Vagina (tissue), 2 donors: ENCODE data around the gene CEP120. TPM values are rescaled to one million over a fixed set of nuclear protein-coding genes. Genes with fewer than 3 reads are reported as not detected.
"Not testable (repeated sequence)": the region's sequence is repeated elsewhere in the genome, so short reads cannot be mapped to it uniquely, and the experiment has no call there.

Source experiments
- DNase-seq, 2 donors: peaks; one replicate each; pipeline ENCODE4 v3.0.0-alpha.2; 2017; ENCODE audit errors: extremely low spot score in 2 of 2
- H3K27ac ChIP-seq: fragments of 200-600 bp; sonication (generic); one replicate; pipeline ENCODE4 v1.5.1; 2019
- H3K27me3 ChIP-seq: fragments of 200-600 bp; sonication (generic); one replicate; pipeline ENCODE4 v1.5.1; 2019
- H3K36me3 ChIP-seq, 2 donors: fragments of 200-600 bp; sonication (generic); one replicate each; pipeline ENCODE4 v1.5.1; 2017 to 2019
- H3K4me1 ChIP-seq: fragments of 200-600 bp; sonication (generic); one replicate; pipeline ENCODE4 v1.5.1; 2019
- H3K4me3 ChIP-seq, 2 donors: fragments of 200-600 bp; sonication (generic); 1 replicate in 1 of 2; 2 replicates in 1 of 2; pipeline ENCODE4 v1.5.1; 2016 to 2019
- H3K9me3 ChIP-seq: fragments of 200-600 bp; sonication (generic); one replicate; pipeline ENCODE4 v1.5.1; 2019
- CTCF ChIP-seq, 3 experiments: fragments of 450-650 bp in 2 of 3; fragments of 200-600 bp in 1 of 3; sonication (generic) in 1 of 3; IDR thresholded peaks; one replicate each; pipeline ENCODE4 v1.5.1; 2017 to 2019; ENCODE audit warnings: antibody characterized with exemption in 3 of 3, mild to moderate bottlenecking in 2 of 3, moderate library complexity in 2 of 3
- POLR2A ChIP-seq, 2 donors: fragments of 450-650 bp; IDR thresholded peaks; one replicate each; pipeline ENCODE4 v1.6.1; 2017; ENCODE audit warnings: antibody characterized with exemption in 2 of 2, mild to moderate bottlenecking in 2 of 2, moderate library complexity in 2 of 2
- POLR2AphosphoS5 ChIP-seq, 2 donors: sonication (generic); formaldehyde crosslinking; IDR thresholded peaks; one replicate each; pipeline ENCODE4 v1.9.0; 2017; ENCODE audit warnings: antibody characterized with exemption in 2 of 2, mild to moderate bottlenecking in 2 of 2, low read depth in 1 of 2; ENCODE audit not compliant: insufficient read depth in 1 of 2
- intact Hi-C: fragments of 100-400 bp; cut with DNase I; formaldehyde crosslinking; loops from one replicate; pipeline ENCODE4 v1.15.1; 2023
- total RNA-seq: library from RNA; depleted of rRNA; stranded (reverse); fragments of >200 nt; gene quantifications from one replicate; pipeline ENCODE4 v1.2.3, GENCODE V29; 2016

The CEP120 gene
- total RNA-seq, 1 donor from 2014 or later = 16.9 TPM

DNA sequence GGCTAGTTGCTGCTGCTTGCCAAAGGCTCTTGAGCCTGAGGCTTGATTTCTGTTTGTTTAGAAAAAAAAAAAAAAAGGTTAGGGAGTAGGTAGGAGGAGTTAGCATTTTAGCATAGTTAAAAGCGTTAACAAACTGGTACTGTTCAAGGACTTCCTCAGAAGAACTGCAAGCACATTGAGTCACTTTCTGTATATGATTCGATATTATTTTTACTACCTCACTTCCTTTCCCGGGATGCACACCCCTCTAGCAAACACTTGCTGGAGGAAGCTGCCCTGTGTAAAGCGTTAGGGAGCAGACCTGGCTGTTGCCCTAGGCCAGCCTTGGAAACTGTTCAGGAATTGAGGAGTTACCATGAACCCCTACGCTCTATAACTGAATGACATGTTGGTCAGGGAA, 15.7 kb upstream of the CEP120 start:
- H3K9me3 ChIP-seq = no peaks in the 10 kb centered on the region
- no peaks in the 10 kb centered on the region for H3K4me1 ChIP-seq
- no peak for TF ChIP-seq POLR2AphosphoS5 (IDR thresholded peaks at IDR 0.05; ENCODE audit: insufficient read depth in 1 of 2, low read depth in 1 of 2)
- TF ChIP-seq POLR2A (IDR thresholded peaks at IDR 0.05) = no peak
- TF ChIP-seq CTCF (IDR thresholded peaks at IDR 0.05) = no peak
- H3K27ac ChIP-seq = no peak overlapping the region
- no peak overlapping the region for H3K4me3 ChIP-seq
- intact Hi-C loops = no loop called here
- H3K27me3 ChIP-seq = no peaks in the 10 kb centered on the region
- DNase-seq = no peak
- H3K36me3 ChIP-seq = no peaks in the 10 kb centered on the region

DNA sequence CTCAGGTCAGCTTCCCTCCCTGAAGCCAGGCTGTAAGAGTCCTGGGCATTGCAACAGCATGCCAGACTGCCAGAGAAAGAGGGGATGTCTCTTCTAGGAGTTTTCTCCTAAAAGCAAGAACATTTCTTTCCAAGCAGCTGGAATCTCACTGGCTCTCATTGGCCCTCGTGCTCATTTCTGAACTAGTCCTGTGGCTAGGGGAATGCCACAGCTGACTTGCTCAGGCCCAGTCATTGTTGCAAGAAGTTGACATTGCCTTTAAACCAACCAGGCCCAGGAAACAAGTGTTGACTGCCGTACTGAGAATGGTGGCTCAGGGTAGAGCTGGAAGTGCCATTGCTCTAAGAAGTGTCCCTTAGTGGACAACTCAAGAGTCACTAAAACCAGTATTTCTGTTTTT, 15.0 kb upstream of the CEP120 start:
- TF ChIP-seq POLR2AphosphoS5 (IDR thresholded peaks at IDR 0.05; ENCODE audit: insufficient read depth in 1 of 2, low read depth in 1 of 2) = no peak
- TF ChIP-seq CTCF (IDR thresholded peaks at IDR 0.05) = no peak
- TF ChIP-seq POLR2A (IDR thresholded peaks at IDR 0.05) = no peak
- H3K4me3 ChIP-seq = no peak overlapping the region
- no peaks in the 10 kb centered on the region for H3K36me3 ChIP-seq
- intact Hi-C loops = no loop called here
- H3K4me1 ChIP-seq = no peaks in the 10 kb centered on the region
- no peak overlapping the region for H3K27ac ChIP-seq
- no peaks in the 10 kb centered on the region for H3K27me3 ChIP-seq
- H3K9me3 ChIP-seq = no peaks in the 10 kb centered on the region
- no peak for DNase-seq

GRCh38 chr5:123436201-123436600, 13.0 kb upstream of the CEP120 start:
- TF ChIP-seq CTCF (IDR thresholded peaks at IDR 0.05) (no peak), POLR2AphosphoS5 (IDR thresholded peaks at IDR 0.05; ENCODE audit: insufficient read depth in 1 of 2, low read depth in 1 of 2) (no peak), POLR2A (IDR thresholded peaks at IDR 0.05) (no peak)
- Histone ChIP-seq H3K27ac (no peak overlapping the region), H3K36me3 (no peaks in the 10 kb centered on the region), H3K27me3 (no peaks in the 10 kb centered on the region), H3K9me3 (no peaks in the 10 kb centered on the region), H3K4me3 (no peak overlapping the region), H3K4me1 (no peaks in the 10 kb centered on the region)
- DNase-seq = no peak
- intact Hi-C loops = no loop called here

DNA sequence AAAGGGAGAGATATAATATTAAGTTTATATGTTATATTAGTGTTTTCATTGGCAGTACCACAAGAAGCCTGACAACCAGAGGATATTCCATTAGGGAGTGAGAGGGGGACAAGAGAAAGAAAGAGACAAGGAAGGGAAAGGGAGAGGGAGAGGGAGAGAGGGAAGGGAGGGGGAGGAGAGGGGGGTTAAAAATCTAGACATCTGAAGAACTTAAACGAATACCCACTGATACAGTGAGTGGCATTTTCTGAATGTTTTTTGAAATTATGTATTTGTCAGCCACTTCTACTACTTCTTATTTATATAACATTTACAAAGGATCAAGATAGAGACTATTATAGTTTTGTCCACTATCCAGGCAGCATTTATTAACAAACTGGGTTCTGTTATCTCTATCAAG, 11.6 kb upstream of the CEP120 start:
- Histone ChIP-seq H3K9me3 (no peaks in the 10 kb centered on the region), H3K36me3 (no peaks in the 10 kb centered on the region), H3K4me1 (peaks cover under 1% of the 10 kb centered on the region), H3K27ac (no peak overlapping the region), H3K4me3 (no peak overlapping the region), H3K27me3 (no peaks in the 10 kb centered on the region)
- no peak for TF ChIP-seq CTCF (IDR thresholded peaks at IDR 0.05)
- TF ChIP-seq POLR2A (IDR thresholded peaks at IDR 0.05) = no peak
- no peak for TF ChIP-seq POLR2AphosphoS5 (IDR thresholded peaks at IDR 0.05; ENCODE audit: insufficient read depth in 1 of 2, low read depth in 1 of 2)
- intact Hi-C loops = no loop called here
- no peak for DNase-seq

DNA sequence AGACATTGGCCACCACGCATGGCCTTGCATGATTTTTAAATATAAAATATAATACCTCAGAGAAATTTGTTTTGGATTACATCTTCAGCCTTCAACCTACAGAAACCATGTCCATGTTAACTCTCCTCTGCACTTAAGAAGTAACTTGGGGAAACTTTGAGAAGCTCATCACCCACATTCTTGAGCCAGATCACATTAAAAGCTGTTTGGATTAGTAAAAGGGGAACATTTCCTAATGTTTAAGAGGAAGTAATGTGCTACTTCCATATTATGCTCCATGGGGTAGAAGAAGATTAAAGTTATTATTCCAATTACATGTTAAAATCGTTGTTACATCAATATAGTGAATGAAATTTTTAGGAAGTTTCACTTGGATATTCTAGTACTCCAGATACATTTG, 10.4 kb upstream of the CEP120 start:
- DNase-seq = no peak
- Histone ChIP-seq H3K4me3 (no peak overlapping the region), H3K27ac (no peak overlapping the region), H3K27me3 (no peaks in the 10 kb centered on the region), H3K9me3 (no peaks in the 10 kb centered on the region), H3K36me3 (no peaks in the 10 kb centered on the region), H3K4me1 (peaks cover 12% of the 10 kb centered on the region)
- TF ChIP-seq POLR2AphosphoS5 (IDR thresholded peaks at IDR 0.05; ENCODE audit: insufficient read depth in 1 of 2, low read depth in 1 of 2) = no peak
- no peak for TF ChIP-seq POLR2A (IDR thresholded peaks at IDR 0.05)
- TF ChIP-seq CTCF (IDR thresholded peaks at IDR 0.05) = no peak
- intact Hi-C loops = no loop called here

DNA sequence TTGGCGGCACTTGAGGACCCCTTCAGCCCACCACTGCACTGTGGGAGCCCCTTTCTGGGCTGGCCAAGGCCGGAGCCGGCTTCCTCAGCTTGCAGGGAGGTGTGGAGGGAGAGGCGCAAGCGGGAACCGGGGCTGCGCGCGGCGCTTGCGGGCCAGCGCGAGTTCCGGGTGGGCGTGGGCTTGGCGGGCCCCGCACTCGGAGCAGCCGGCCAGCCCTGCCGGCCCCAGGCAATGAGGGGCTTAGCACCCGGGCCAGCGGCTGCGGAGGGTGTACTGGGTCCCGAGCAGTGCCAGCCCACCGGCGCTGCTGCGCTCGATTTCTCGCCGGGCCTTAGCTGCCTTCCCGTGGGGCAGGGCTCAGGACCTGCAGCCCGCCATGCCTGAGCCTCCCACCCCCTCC, 7.2 kb upstream of the CEP120 start:
- intact Hi-C loops, H3K4me3 ChIP-seq, H3K36me3 ChIP-seq, H3K27me3 ChIP-seq, DNase-seq, H3K9me3 ChIP-seq, H3K27ac ChIP-seq: not testable (repeated sequence)
- peaks cover 13% of the 10 kb centered on the region for H3K4me1 ChIP-seq
